Neuronal stem cell (in vitro differentiated cells): ENCODE results near the gene TFB1M.

ENCODE experiments used
- DNase-seq: peaks from one replicate; pipeline ENCODE4 v3.0.0-alpha.2; 2013; ENCODE audit warnings: low spot score
- H2AFZ ChIP-seq: one replicate; pipeline ENCODE4 v1.6.1; 2013; ENCODE audit warnings: mild to moderate bottlenecking, low read length, inconsistent platforms
- H2AK5ac ChIP-seq: 2 replicates; pipeline ENCODE4 v1.6.1; 2013; ENCODE audit warnings: low read depth, mild to moderate bottlenecking, inconsistent platforms, low read length, moderate library complexity, mixed read lengths
- H2BK120ac ChIP-seq: 2 replicates; pipeline ENCODE4 v1.6.1; 2013; ENCODE audit warnings: low read depth, mild to moderate bottlenecking, inconsistent platforms, low read length, moderate library complexity, mixed read lengths
- H2BK12ac ChIP-seq: one replicate; pipeline ENCODE4 v1.6.1; 2013; ENCODE audit warnings: low read length, inconsistent platforms
- H2BK15ac ChIP-seq: 2 replicates; pipeline ENCODE4 v1.6.1; 2013; ENCODE audit warnings: mild to moderate bottlenecking, low read length, inconsistent platforms, mixed read lengths
- H2BK5ac ChIP-seq: one replicate; pipeline ENCODE4 v1.6.1; 2013; ENCODE audit warnings: inconsistent platforms, mild to moderate bottlenecking, low read length, moderate library complexity
- H3K14ac ChIP-seq: one replicate; pipeline ENCODE4 v1.6.1; 2013; ENCODE audit warnings: low read length, inconsistent platforms
- H3K18ac ChIP-seq: 2 replicates; pipeline ENCODE4 v1.6.1; 2013; ENCODE audit warnings: low read length, inconsistent platforms
- H3K23ac ChIP-seq: 2 replicates; pipeline ENCODE4 v1.6.1; 2013; ENCODE audit warnings: low read depth, mild to moderate bottlenecking, mixed read lengths, low read length, inconsistent platforms; ENCODE audit not compliant: poor library complexity
- H3K27ac ChIP-seq: replicated peaks from 3 replicates; pipeline ENCODE4 v1.5.1; 2013; ENCODE audit warnings: low read length, inconsistent platforms
- H3K27me3 ChIP-seq, 3 experiments: 2 replicates each; pipeline ENCODE4 v1.6.1; 2013; ENCODE audit warnings: low read length in 3 of 3, mild to moderate bottlenecking in 2 of 3, inconsistent platforms in 1 of 3, low read depth in 1 of 3, mixed read lengths in 1 of 3, moderate library complexity in 1 of 3; ENCODE audit not compliant: control insufficient read depth in 3 of 3, insufficient read depth in 3 of 3
- H3K36me3 ChIP-seq, 2 donors: replicated peaks in 1 of 2; 2 replicates each; pipeline ENCODE4 v1.6.1; 2013; ENCODE audit warnings: low read length in 2 of 2; ENCODE audit not compliant: control insufficient read depth in 2 of 2, insufficient read depth in 2 of 2
- H3K4ac ChIP-seq: 2 replicates; pipeline ENCODE4 v1.6.1; 2013; ENCODE audit warnings: inconsistent platforms, mild to moderate bottlenecking, low read length, moderate library complexity
- H3K4me1 ChIP-seq, 2 donors: 1 replicate in 1 of 2; 2 replicates in 1 of 2; pipeline ENCODE4 v1.6.1; 2013; ENCODE audit warnings: low read length in 2 of 2, low read depth in 1 of 2; ENCODE audit not compliant: control insufficient read depth in 2 of 2, insufficient read depth in 1 of 2
- H3K4me2 ChIP-seq: one replicate; pipeline ENCODE4 v1.6.1; 2013; ENCODE audit warnings: mild to moderate bottlenecking, low read length, inconsistent platforms; ENCODE audit not compliant: insufficient read depth, poor library complexity, severe bottlenecking
- H3K4me3 ChIP-seq, 2 donors: 2 replicates each; pipeline ENCODE4 v1.5.1; 2013; ENCODE audit warnings: low read length in 2 of 2, mild to moderate bottlenecking in 2 of 2, inconsistent platforms in 1 of 2, moderate library complexity in 1 of 2
- H3K79me1 ChIP-seq: one replicate; pipeline ENCODE4 v1.6.1; 2013; ENCODE audit warnings: low read depth, mild to moderate bottlenecking, inconsistent platforms, low read length, moderate library complexity
- H3K9ac ChIP-seq: one replicate; pipeline ENCODE4 v1.6.1; 2013; ENCODE audit warnings: mild to moderate bottlenecking, low read depth, low read length, inconsistent platforms; ENCODE audit not compliant: poor library complexity
- H3K9me3 ChIP-seq, 2 donors: replicated peaks in 1 of 2; 2 replicates each; pipeline versions ENCODE3 to v1.6.1; 2013; ENCODE audit warnings: low read length in 2 of 2, mild to moderate bottlenecking in 2 of 2, inconsistent platforms in 1 of 2, low read depth in 1 of 2, mixed read lengths in 1 of 2, moderate library complexity in 1 of 2; ENCODE audit not compliant: control insufficient read depth in 2 of 2, insufficient read depth in 1 of 2
- H4K8ac ChIP-seq: one replicate; pipeline ENCODE4 v1.6.1; 2013; ENCODE audit warnings: low read depth, mild to moderate bottlenecking, inconsistent platforms, low read length, moderate library complexity
- H4K91ac ChIP-seq: one replicate; pipeline ENCODE4 v1.6.1; 2013; ENCODE audit warnings: low read length, low read depth, mild to moderate bottlenecking, inconsistent platforms; ENCODE audit not compliant: poor library complexity
- WGBS, 2 donors: extraction: QIAGEN DNeasy Blood & Tissue Kit; methylation state at CpG; one replicate each; pipeline ENCODE4 v1.1.7; 2013; ENCODE audit warnings: missing lambda C conversion rate in 2 of 2, mixed read lengths in 1 of 2; ENCODE audit not compliant: insufficient read length in 2 of 2, insufficient replicate concordance in 1 of 2; ENCODE audit errors: extremely low coverage in 2 of 2; 5-methylcytosine and 5-hydroxymethylcytosine counted together

Gene TFB1M

GRCh38 chr6:155311086-155311485, 3.2 kb downstream of the TFB1M start:
- H3K4me3 ChIP-seq = no peak overlapping the region
- no peak overlapping the region for H4K91ac ChIP-seq

GRCh38 chr6:155310596-155310995, 3.7 kb downstream of the TFB1M start:
- H3K4ac ChIP-seq = no peak overlapping the region
- peaks cover 10 to 71% of the 10 kb centered on the region in 2 donors for H3K36me3 ChIP-seq

More at GRCh38 chr6:155311086-155311485, 3.2 kb downstream of the TFB1M start:
- Histone ChIP-seq H2AFZ (no peak overlapping the region), H3K14ac (no peak overlapping the region), H2AK5ac (no peak overlapping the region), H2BK120ac (no peak overlapping the region), H3K18ac (no peak overlapping the region), H2BK5ac (no peak overlapping the region), H2BK12ac (no peak overlapping the region), H3K4me1 (peaks cover 0 to 5% of the 10 kb centered on the region in 2 donors), H4K8ac (no peak overlapping the region), H3K79me1 (peaks cover 2% of the 10 kb centered on the region), H2BK15ac (no peak overlapping the region), H3K4ac (no peak overlapping the region), H3K27ac (no peak overlapping the region), H3K9me3 (no peaks in the 10 kb centered on the region), H3K36me3 (peaks cover 10 to 66% of the 10 kb centered on the region in 2 donors), H3K4me2 (no peak overlapping the region), H3K9ac (no peak overlapping the region), H3K27me3 (no peaks in the 10 kb centered on the region), H3K23ac (no peak overlapping the region)
- DNase-seq = no peak
- WGBS, 2 donors = no CpG with 5 or more reads among the region's 6 CpGs

GRCh38 chr6:155309150-155309549, 5.1 kb downstream of the TFB1M start:
- H2BK120ac ChIP-seq = no peak overlapping the region
- H3K23ac ChIP-seq = no peak overlapping the region
- H4K91ac ChIP-seq = no peak overlapping the region
- no peak overlapping the region for H2AK5ac ChIP-seq
- no peak overlapping the region for H2BK15ac ChIP-seq
- H3K4me1 ChIP-seq = peaks cover 0 to 3% of the 10 kb centered on the region in 2 donors
- no CpG with 5 or more reads among the region's 4 CpGs for WGBS, 2 donors
- no peak overlapping the region for H3K4ac ChIP-seq
- no peak overlapping the region for H2BK12ac ChIP-seq
- H4K8ac ChIP-seq = no peak overlapping the region
- no peak overlapping the region for H2AFZ ChIP-seq
- H3K4me2 ChIP-seq = no peak overlapping the region
- no peak overlapping the region for H3K18ac ChIP-seq
- H3K4me3 ChIP-seq = no peak overlapping the region
- H3K9me3 ChIP-seq = no peaks in the 10 kb centered on the region
- no peak overlapping the region for H3K27ac ChIP-seq
- H3K27me3 ChIP-seq = no peaks in the 10 kb centered on the region
- peaks cover 10 to 77% of the 10 kb centered on the region in 2 donors for H3K36me3 ChIP-seq
- H3K79me1 ChIP-seq = peaks cover 2% of the 10 kb centered on the region
- H2BK5ac ChIP-seq = no peak overlapping the region
- DNase-seq = no peak
- no peak overlapping the region for H3K14ac ChIP-seq
- H3K9ac ChIP-seq = no peak overlapping the region

More at GRCh38 chr6:155310596-155310995, 3.7 kb downstream of the TFB1M start:
- Histone ChIP-seq H4K91ac (no peak overlapping the region), H2BK12ac (no peak overlapping the region), H3K4me1 (peaks cover 0 to 5% of the 10 kb centered on the region in 2 donors), H3K27me3 (no peaks in the 10 kb centered on the region), H3K79me1 (peaks cover 2% of the 10 kb centered on the region), H2BK5ac (no peak overlapping the region), H3K9me3 (no peaks in the 10 kb centered on the region), H4K8ac (no peak overlapping the region), H3K4me3 (no peak overlapping the region), H3K4me2 (no peak overlapping the region), H3K27ac (no peak overlapping the region), H2AFZ (no peak overlapping the region), H3K18ac (no peak overlapping the region), H2BK15ac (no peak overlapping the region), H3K14ac (no peak overlapping the region), H3K23ac (no peak overlapping the region), H2AK5ac (no peak overlapping the region), H3K9ac (no peak overlapping the region), H2BK120ac (no peak overlapping the region)
- no CpG with 5 or more reads among the region's 2 CpGs for WGBS, 2 donors
- DNase-seq = no peak

GRCh38 chr6:155306958-155307357, 7.3 kb downstream of the TFB1M start:
- no peak overlapping the region for H2BK12ac ChIP-seq
- H2BK15ac ChIP-seq = no peak overlapping the region
- no peak overlapping the region for H3K27ac ChIP-seq
- H3K4me2 ChIP-seq = no peak overlapping the region
- H3K36me3 ChIP-seq = peaks cover 12 to 90% of the 10 kb centered on the region in 2 donors
- H3K14ac ChIP-seq = no peak overlapping the region
- H3K79me1 ChIP-seq = peaks cover 2% of the 10 kb centered on the region
- H3K4me1 ChIP-seq = no peaks in the 10 kb centered on the region
- H2BK120ac ChIP-seq = no peak overlapping the region
- no peak overlapping the region for H2AK5ac ChIP-seq
- no peak overlapping the region for H2AFZ ChIP-seq
- no peak for DNase-seq
- no peak overlapping the region for H3K4ac ChIP-seq
- H2BK5ac ChIP-seq = no peak overlapping the region
- H3K4me3 ChIP-seq = no peak overlapping the region
- H3K18ac ChIP-seq = no peak overlapping the region
- no peak overlapping the region for H4K91ac ChIP-seq
- WGBS, 2 donors = no CpG with 5 or more reads among the region's 2 CpGs
- no peak overlapping the region for H3K23ac ChIP-seq
- no peak overlapping the region for H4K8ac ChIP-seq
- H3K27me3 ChIP-seq = no peaks in the 10 kb centered on the region
- H3K9me3 ChIP-seq = no peaks in the 10 kb centered on the region
- H3K9ac ChIP-seq = no peak overlapping the region
